ENCODE results near the gene ELF4.
A peak's percentile ranks its signal among the peaks of the same experiment; 100 is the strongest.

ELF4 gene

GRCh38 chrX:130110379-130111219, at the start of gene ELF4:
Gene ELF4, minus strand, starts transcription at chrX:130110497. Its CDS starts 29,167 bp downstream, at chrX:130081330.
- H3K4me3 ChIP-seq (ENCODE audit: low read length) = peak within 1 kb of the TSS; percentile 81; the same call in 1 of the 2 replicates
- no peak for TF ChIP-seq ZNF274 (IDR thresholded peaks at IDR 0.05; ENCODE audit: low read depth, low read length)

GRCh38 chrX:130159776-130160175, 49.5 kb upstream of the ELF4 start:
- H3K4me3 ChIP-seq (ENCODE audit: low read length) = no peak overlapping the region
- no peak for TF ChIP-seq ZNF274 (IDR thresholded peaks at IDR 0.05; ENCODE audit: low read depth, low read length)

- H3K4me3 ChIP-seq (ENCODE audit: low read length) = no peak overlapping the region
- TF ChIP-seq ZNF274 (IDR thresholded peaks at IDR 0.05; ENCODE audit: low read depth, low read length) = no peak
Measured at GRCh38 chrX:130158311-130158710, 48.0 kb upstream of the ELF4 start.

- no peak overlapping the region for H3K4me3 ChIP-seq (ENCODE audit: low read length)
- no peak for TF ChIP-seq ZNF274 (IDR thresholded peaks at IDR 0.05; ENCODE audit: low read depth, low read length)
Measured at GRCh38 chrX:130155564-130155963, 45.3 kb upstream of the ELF4 start.

GRCh38 chrX:130147631-130148030, 37.3 kb upstream of the ELF4 start:
- no peak for TF ChIP-seq ZNF274 (IDR thresholded peaks at IDR 0.05; ENCODE audit: low read depth, low read length)
- no peak overlapping the region for H3K4me3 ChIP-seq (ENCODE audit: low read length)

- no peak overlapping the region for H3K4me3 ChIP-seq (ENCODE audit: low read length)
- TF ChIP-seq ZNF274 (IDR thresholded peaks at IDR 0.05; ENCODE audit: low read depth, low read length) = no peak
Measured at GRCh38 chrX:130145123-130145522, 34.8 kb upstream of the ELF4 start.

GRCh38 chrX:130144509-130144908, 34.2 kb upstream of the ELF4 start:
- H3K4me3 ChIP-seq (ENCODE audit: low read length) = no peak overlapping the region
- no peak for TF ChIP-seq ZNF274 (IDR thresholded peaks at IDR 0.05; ENCODE audit: low read depth, low read length)

- no peak overlapping the region for H3K4me3 ChIP-seq (ENCODE audit: low read length)
- TF ChIP-seq ZNF274 (IDR thresholded peaks at IDR 0.05; ENCODE audit: low read depth, low read length) = no peak
Measured at GRCh38 chrX:130139474-130140201, 29.3 kb upstream of the ELF4 start.

GRCh38 chrX:130136961-130137360, 26.7 kb upstream of the ELF4 start:
- TF ChIP-seq ZNF274 (IDR thresholded peaks at IDR 0.05; ENCODE audit: low read depth, low read length) = no peak

GRCh38 chrX:130136496-130136895, 26.2 kb upstream of the ELF4 start:
- no peak overlapping the region for H3K4me3 ChIP-seq (ENCODE audit: low read length)
- no peak for TF ChIP-seq ZNF274 (IDR thresholded peaks at IDR 0.05; ENCODE audit: low read depth, low read length)

More at GRCh38 chrX:130136961-130137360, 26.7 kb upstream of the ELF4 start:
- H3K4me3 ChIP-seq (ENCODE audit: low read length) = no peak overlapping the region

- no peak for TF ChIP-seq ZNF274 (IDR thresholded peaks at IDR 0.05; ENCODE audit: low read depth, low read length)
Measured at GRCh38 chrX:130130990-130131389, 20.7 kb upstream of the ELF4 start.

GRCh38 chrX:130125091-130125874, 15.0 kb upstream of the ELF4 start:
- no peak overlapping the region for H3K4me3 ChIP-seq (ENCODE audit: low read length)
- TF ChIP-seq ZNF274 (IDR thresholded peaks at IDR 0.05; ENCODE audit: low read depth, low read length) = no peak

More at GRCh38 chrX:130130990-130131389, 20.7 kb upstream of the ELF4 start:
- no peak overlapping the region for H3K4me3 ChIP-seq (ENCODE audit: low read length)

- no peak overlapping the region for H3K4me3 ChIP-seq (ENCODE audit: low read length)
- no peak for TF ChIP-seq ZNF274 (IDR thresholded peaks at IDR 0.05; ENCODE audit: low read depth, low read length)
Measured at GRCh38 chrX:130124577-130124976, 14.3 kb upstream of the ELF4 start.

- no peak overlapping the region; the same call in 1 of the 2 replicates for H3K4me3 ChIP-seq (ENCODE audit: low read length)
- no peak for TF ChIP-seq ZNF274 (IDR thresholded peaks at IDR 0.05; ENCODE audit: low read depth, low read length)
Measured at GRCh38 chrX:130121505-130121800, 11.2 kb upstream of the ELF4 start.

Data from GM08714 (cell line).